SK-N-SH (cell line): ENCODE measurements around the gene SDF4. TPM values are rescaled to one million over a fixed set of nuclear protein-coding genes. Genes with fewer than 3 reads are reported as not detected.

ENCODE experiments used
- CTCF ChIA-PET: fragments of 300-600, 350-600 bp; formaldehyde crosslinking; extraction: SDS; loops from one replicate; lab custom pipeline; 2021; lab: Yijun Ruan, JAX
- POLR2A ChIA-PET: fragments of 350-600 bp; sonication (Branson Sonifier 250); formaldehyde crosslinking; extraction: SDS; loops from one replicate; lab custom pipeline; 2020; ENCODE audit warnings: antibody characterized with exemption, inconsistent platforms; lab: Yijun Ruan, JAX
- DNase-seq: peaks from one replicate; pipeline ENCODE4 v3.0.0; 2012
- H2AFZ ChIP-seq: fragments of 200-600 bp; sonication (generic); 2 replicates; pipeline ENCODE4 v1.8.1; 2016; ENCODE audit warnings: antibody characterized with exemption, mild to moderate bottlenecking, low read depth
- H3F3A ChIP-seq: fragments of 200-600 bp; sonication (generic); replicated peaks from 2 replicates; pipeline ENCODE3; 2016; ENCODE audit warnings: antibody characterized with exemption, mild to moderate bottlenecking; ENCODE audit not compliant: insufficient read depth
- H3K27ac ChIP-seq, 2 experiments: fragments of 200-500 bp in 1 of 2; fragments of 200-600 bp in 1 of 2; sonication (Bioruptor generic) in 1 of 2; sonication (generic), shearing (Covaris generic) in 1 of 2; 2 replicates each; pipeline versions ENCODE4 v1.5.1 to v1.6.1; 2014 to 2016; ENCODE audit warnings: low read depth in 2 of 2, inconsistent platforms in 1 of 2, low read length in 1 of 2, mild to moderate bottlenecking in 1 of 2, mixed read lengths in 1 of 2
- H3K27me3 ChIP-seq: fragments of 200-600 bp; sonication (generic), shearing (Covaris generic); 2 replicates; pipeline ENCODE4 v1.6.1; 2016; ENCODE audit warnings: mixed run types; ENCODE audit not compliant: insufficient read depth
- H3K36me3 ChIP-seq, 2 experiments: fragments of 200-500 bp in 1 of 2; fragments of 200-600 bp in 1 of 2; sonication (Bioruptor generic) in 1 of 2; sonication (generic) in 1 of 2; replicated peaks in 1 of 2; 2 replicates each; pipeline versions ENCODE3 to v1.5.1; 2014 to 2016; ENCODE audit warnings: low read length in 1 of 2, mild to moderate bottlenecking in 1 of 2; ENCODE audit not compliant: insufficient read depth in 2 of 2, control insufficient read depth in 1 of 2
- H3K4me1 ChIP-seq, 2 experiments: fragments of 200-500 bp in 1 of 2; fragments of 200-600 bp in 1 of 2; sonication (Bioruptor generic) in 1 of 2; sonication (generic), shearing (Covaris generic) in 1 of 2; 2 replicates each; pipeline versions ENCODE4 v1.5.1 to v1.6.1; 2014 to 2016; ENCODE audit warnings: low read depth in 1 of 2, low read length in 1 of 2, mixed run types in 1 of 2; ENCODE audit not compliant: insufficient read depth in 2 of 2, control insufficient read depth in 1 of 2
- H3K4me2 ChIP-seq: fragments of 200-600 bp; sonication (generic), shearing (Covaris generic); 2 replicates; pipeline ENCODE4 v1.6.1; 2017; ENCODE audit warnings: mixed run types
- H3K4me3 ChIP-seq, 2 experiments: fragments of 200-500 bp in 1 of 2; fragments of 200-600 bp in 1 of 2; sonication (Bioruptor generic) in 1 of 2; sonication (generic), shearing (Covaris generic) in 1 of 2; 2 replicates each; pipeline versions ENCODE4 v1.5.1 to v1.8.1; 2014 to 2016; ENCODE audit warnings: low read depth in 2 of 2, inconsistent platforms in 1 of 2, low read length in 1 of 2, mild to moderate bottlenecking in 1 of 2, mixed read lengths in 1 of 2, moderate library complexity in 1 of 2
- H3K79me2 ChIP-seq: fragments of 200-600 bp; sonication (generic); 2 replicates; pipeline ENCODE4 v1.8.1; 2017; ENCODE audit warnings: mild to moderate bottlenecking; ENCODE audit not compliant: insufficient read depth
- H3K9ac ChIP-seq: fragments of 200-600 bp; sonication (generic); 2 replicates; pipeline ENCODE4 v1.6.1; 2017; ENCODE audit warnings: mixed run types
- H3K9me2 ChIP-seq: fragments of 200-600 bp; sonication (generic); 2 replicates; pipeline ENCODE4 v1.6.1; 2017; ENCODE audit warnings: mixed run types
- H3K9me3 ChIP-seq: fragments of 200-600 bp; sonication (generic); 2 replicates; pipeline ENCODE4 v1.6.1; 2017; ENCODE audit warnings: mixed run types, mild to moderate bottlenecking, moderate library complexity
- H4K20me1 ChIP-seq: fragments of 200-600 bp; sonication (generic); 2 replicates; pipeline ENCODE4 v1.6.1; 2017; ENCODE audit warnings: mild to moderate bottlenecking, mixed run types; ENCODE audit not compliant: insufficient read depth
- CHD2 ChIP-seq: fragments of 150-350 bp; IDR thresholded peaks from 2 replicates; pipeline ENCODE4 v1.6.1; 2018; ENCODE audit warnings: low read length; ENCODE audit not compliant: partially characterized antibody
- CTCF ChIP-seq: fragments of 200-600 bp; sonication (generic); IDR thresholded peaks from 2 replicates; pipeline ENCODE4 v1.6.1; 2017; ENCODE audit warnings: antibody characterized with exemption, mild to moderate bottlenecking, moderate library complexity
- EP300 ChIP-seq, 2 experiments: IDR thresholded peaks; 2 replicates each; pipeline versions ENCODE4 v1.4.0 to v1.6.1; 2012; ENCODE audit warnings: borderline replicate concordance in 1 of 2, low read depth in 1 of 2, low read length in 1 of 2
- EZH2phosphoT487 ChIP-seq: fragments of 200-600 bp; sonication (generic); IDR thresholded peaks from 2 replicates; pipeline ENCODE4 v1.6.1; 2017; ENCODE audit warnings: low read depth, mixed run types, mild to moderate bottlenecking, antibody characterized with exemption, moderate library complexity, borderline replicate concordance
- GABPA ChIP-seq: IDR thresholded peaks from 2 replicates; pipeline ENCODE4 v1.4.0; 2012; ENCODE audit warnings: low read depth, mild to moderate bottlenecking
- GATA2 ChIP-seq: sonication (generic); formaldehyde crosslinking; IDR thresholded peaks from 2 replicates; pipeline ENCODE4 v1.5.0; 2020; ENCODE audit warnings: mild to moderate bottlenecking, missing genetic modification reagents
- IRF3 ChIP-seq: fragments of 150-350 bp; IDR thresholded peaks from 2 replicates; pipeline ENCODE4 v1.6.1; 2016; ENCODE audit warnings: mild to moderate bottlenecking, low read depth, low read length
- JUND ChIP-seq: IDR thresholded peaks from 2 replicates; pipeline ENCODE4 v1.4.0; 2012
- MXI1 ChIP-seq: IDR thresholded peaks from 2 replicates; pipeline ENCODE4 v1.6.1; 2012; ENCODE audit warnings: mild to moderate bottlenecking, low read depth, low read length, improper control_type of control experiment
- POLR2AphosphoS5 ChIP-seq: IDR thresholded peaks from 2 replicates; pipeline ENCODE4 v1.6.1; 2012; ENCODE audit warnings: low read depth, low read length
- RCOR1 ChIP-seq: fragments of 150-350 bp; IDR thresholded peaks from 2 replicates; pipeline ENCODE4 v1.6.1; 2017; ENCODE audit warnings: antibody characterized with exemption, low read length
- TCF12 ChIP-seq: IDR thresholded peaks from 2 replicates; pipeline ENCODE4 v1.4.0; 2012
- USF1 ChIP-seq: IDR thresholded peaks from 2 replicates; pipeline ENCODE4 v1.4.0; 2012; ENCODE audit warnings: low read depth, borderline replicate concordance
- WGBS: methylation state at CpG from one replicate; pipeline ENCODE4 v1.1.6; 2017; ENCODE audit warnings: low lambda C conversion rate; 5-methylcytosine and 5-hydroxymethylcytosine counted together
- polyA plus RNA-seq, 3 experiments: library from polyadenylated mRNA; depleted of rRNA; stranded (reverse); fragments of >200 nt; gene quantifications; 2 replicates each; pipeline ENCODE4 v1.2.3, GENCODE V29; 2012

Gene SDF4
- polyA plus RNA-seq, 1 of the 3 experiments (the other 2 are of a cell fraction) = 265 TPM

GRCh38 chr1:1260843-1261560 is 29.2 kb upstream of the SDF4 start:
- DNase-seq = no peak
- no peaks in the 10 kb centered on the region for H3K9me2 ChIP-seq
- H3K4me2 ChIP-seq = no peak overlapping the region
- H3K79me2 ChIP-seq = peaks cover 44% of the 10 kb centered on the region
- H2AFZ ChIP-seq = no peak overlapping the region
- ChIA-PET POLR2A (no interaction called here), CTCF (no interaction called here)
- no peak overlapping the region for H3K4me3 ChIP-seq
- TF ChIP-seq CHD2 = no peak
- TF ChIP-seq GABPA = no peak
- TF ChIP-seq CTCF = no peak
- TF ChIP-seq EP300 (IDR thresholded peaks at IDR 0.05; ENCODE audit: borderline replicate concordance in 1 of 2, low read depth in 1 of 2, low read length in 1 of 2) = no peak
- no peak for TF ChIP-seq TCF12
- no peak for TF ChIP-seq IRF3
- no peak for TF ChIP-seq JUND
- no peak for TF ChIP-seq RCOR1
- no peak for TF ChIP-seq POLR2AphosphoS5
- TF ChIP-seq MXI1 = no peak
- no peak for TF ChIP-seq USF1
- TF ChIP-seq GATA2 (CRISPR knock-in tag) = no peak
- TF ChIP-seq EZH2phosphoT487 = no peak
- TF ChIP-seq, all 33 proteins: peak for 0
- no peaks in the 10 kb centered on the region for H3K27me3 ChIP-seq
- H3K27ac ChIP-seq = no peak overlapping the region
- 88% methylated on average over 13 of the region's 16 CpGs for WGBS
- no peaks in the 10 kb centered on the region for H3K9me3 ChIP-seq
- H3F3A ChIP-seq = peaks cover 14% of the 10 kb centered on the region
- H4K20me1 ChIP-seq = peaks cover 46% of the 10 kb centered on the region
- no peak overlapping the region for H3K9ac ChIP-seq
- H3K4me1 ChIP-seq = peaks cover 0 to 4% of the 10 kb centered on the region in 2 experiments; a peak in 2 of 4 replicates
- H3K36me3 ChIP-seq = peaks cover 19 to 58% of the 10 kb centered on the region in 2 experiments
